Skeletal muscle satellite cell (primary cell): ENCODE results near the gene PKN2. TPM values are rescaled to one million over a fixed set of nuclear protein-coding genes. Genes with fewer than 3 reads are reported as not detected.
A peak's percentile ranks its signal among the peaks of the same experiment; 100 is the strongest.

Experiments used
- H3K27me3 ChIP-seq: 2 replicates; pipeline ENCODE4 v1.7.0; 2013; ENCODE audit warnings: low read length; ENCODE audit not compliant: control insufficient read depth, insufficient read depth
- H3K36me3 ChIP-seq: 2 replicates; pipeline ENCODE4 v1.7.0; 2013; ENCODE audit warnings: mild to moderate bottlenecking, control low read depth, low read length; ENCODE audit not compliant: insufficient read depth
- H3K4me1 ChIP-seq: 2 replicates; pipeline ENCODE4 v1.7.0; 2013; ENCODE audit warnings: low read length; ENCODE audit not compliant: control insufficient read depth, insufficient read depth
- H3K4me2 ChIP-seq: 2 replicates; pipeline ENCODE4 v1.7.0; 2013; ENCODE audit warnings: mild to moderate bottlenecking, low read length
- H3K4me3 ChIP-seq: 2 replicates; pipeline ENCODE4 v1.7.0; 2013; ENCODE audit warnings: low read length
- H3K9ac ChIP-seq: 2 replicates; pipeline ENCODE4 v1.7.0; 2013; ENCODE audit warnings: mild to moderate bottlenecking, low read depth, low read length, moderate library complexity
- H3K9me3 ChIP-seq: replicated peaks from 2 replicates; pipeline ENCODE4 v1.7.0; 2013; ENCODE audit warnings: mild to moderate bottlenecking, control low read depth, low read length
- total RNA-seq: library from RNA; depleted of rRNA; stranded (reverse); fragments of >200 nt; gene quantifications from 2 replicates; pipeline ENCODE4 v1.2.3, GENCODE V29; 2012; rRNA removed

The PKN2 gene
- total RNA-seq: 24.5 and 35.5 TPM in 2 replicates

GRCh38 chr1:88683541-88684481 is at the start of gene PKN2:
PKN2 (plus strand) TSS chr1:88684273; CDS start chr1:88684581, 308 bp downstream.
- no peaks in the 10 kb centered on the region for H3K9me3 ChIP-seq
- H3K4me2 ChIP-seq: peak within 1 kb of the TSS; percentile 82
- no peaks in the 10 kb centered on the region for H3K36me3 ChIP-seq
- peaks cover 14% of the 10 kb centered on the region for H3K4me1 ChIP-seq
- no peaks in the 10 kb centered on the region for H3K27me3 ChIP-seq
- peak within 1 kb of the TSS; percentile 90 for H3K9ac ChIP-seq
- peak within 1 kb of the TSS; percentile 91 for H3K4me3 ChIP-seq

GRCh38 chr1:88634538-88634937 is 49.5 kb upstream of the PKN2 start:
- Histone ChIP-seq H3K4me3 (no peak overlapping the region), H3K9ac (no peak overlapping the region), H3K27me3 (peaks cover 3% of the 10 kb centered on the region), H3K9me3 (peaks cover 13% of the 10 kb centered on the region), H3K36me3 (no peaks in the 10 kb centered on the region), H3K4me2 (no peak overlapping the region), H3K4me1 (no peaks in the 10 kb centered on the region)

- H3K4me3 ChIP-seq: no peak overlapping the region
- no peak overlapping the region for H3K9ac ChIP-seq
- no peaks in the 10 kb centered on the region for H3K27me3 ChIP-seq
- no peaks in the 10 kb centered on the region for H3K36me3 ChIP-seq
- no peaks in the 10 kb centered on the region for H3K4me1 ChIP-seq
- no peak overlapping the region for H3K4me2 ChIP-seq
- H3K9me3 ChIP-seq: peaks cover 4% of the 10 kb centered on the region
These were observed 44.0 kb upstream of the PKN2 start for GRCh38 chr1:88640060-88640459.

- Histone ChIP-seq H3K9me3 (no peaks in the 10 kb centered on the region), H3K4me2 (no peak overlapping the region), H3K36me3 (no peaks in the 10 kb centered on the region), H3K27me3 (no peaks in the 10 kb centered on the region), H3K9ac (no peak overlapping the region), H3K4me1 (no peaks in the 10 kb centered on the region), H3K4me3 (no peak overlapping the region)
These were observed 38.2 kb upstream of the PKN2 start for GRCh38 chr1:88645886-88646285.

GRCh38 chr1:88646476-88647248 is 37.4 kb upstream of the PKN2 start:
- Histone ChIP-seq H3K36me3 (no peaks in the 10 kb centered on the region), H3K9me3 (no peaks in the 10 kb centered on the region), H3K4me3 (no peak overlapping the region), H3K9ac (no peak overlapping the region), H3K4me1 (no peaks in the 10 kb centered on the region), H3K4me2 (no peak overlapping the region), H3K27me3 (no peaks in the 10 kb centered on the region)

GRCh38 chr1:88647249-88647645 is 36.8 kb upstream of the PKN2 start:
- H3K4me3 ChIP-seq: no peak overlapping the region
- H3K9me3 ChIP-seq: no peaks in the 10 kb centered on the region
- H3K4me2 ChIP-seq: no peak overlapping the region
- H3K36me3 ChIP-seq: no peaks in the 10 kb centered on the region
- no peak overlapping the region for H3K9ac ChIP-seq
- no peaks in the 10 kb centered on the region for H3K27me3 ChIP-seq
- H3K4me1 ChIP-seq: no peaks in the 10 kb centered on the region

- H3K9ac ChIP-seq: no peak overlapping the region
- no peak overlapping the region for H3K4me3 ChIP-seq
- no peaks in the 10 kb centered on the region for H3K4me1 ChIP-seq
- no peaks in the 10 kb centered on the region for H3K36me3 ChIP-seq
- no peaks in the 10 kb centered on the region for H3K9me3 ChIP-seq
- H3K4me2 ChIP-seq: no peak overlapping the region
- H3K27me3 ChIP-seq: no peaks in the 10 kb centered on the region
These were observed 36.2 kb upstream of the PKN2 start for GRCh38 chr1:88647749-88648415.

- no peaks in the 10 kb centered on the region for H3K4me1 ChIP-seq
- no peak overlapping the region for H3K4me3 ChIP-seq
- no peaks in the 10 kb centered on the region for H3K9me3 ChIP-seq
- H3K27me3 ChIP-seq: no peaks in the 10 kb centered on the region
- no peak overlapping the region for H3K4me2 ChIP-seq
- H3K9ac ChIP-seq: no peak overlapping the region
- no peaks in the 10 kb centered on the region for H3K36me3 ChIP-seq
These were observed 35.4 kb upstream of the PKN2 start for GRCh38 chr1:88648706-88649105.

GRCh38 chr1:88649932-88650331 is 34.1 kb upstream of the PKN2 start:
- H3K4me2 ChIP-seq: no peak overlapping the region
- H3K4me1 ChIP-seq: no peaks in the 10 kb centered on the region
- H3K9me3 ChIP-seq: no peaks in the 10 kb centered on the region
- no peak overlapping the region for H3K9ac ChIP-seq
- no peaks in the 10 kb centered on the region for H3K27me3 ChIP-seq
- no peaks in the 10 kb centered on the region for H3K36me3 ChIP-seq
- H3K4me3 ChIP-seq: no peak overlapping the region

- no peak overlapping the region for H3K9ac ChIP-seq
- H3K27me3 ChIP-seq: no peaks in the 10 kb centered on the region
- no peaks in the 10 kb centered on the region for H3K36me3 ChIP-seq
- no peak overlapping the region for H3K4me3 ChIP-seq
- H3K4me2 ChIP-seq: no peak overlapping the region
- no peaks in the 10 kb centered on the region for H3K4me1 ChIP-seq
- H3K9me3 ChIP-seq: no peaks in the 10 kb centered on the region
These were observed 33.2 kb upstream of the PKN2 start for GRCh38 chr1:88650676-88651418.

GRCh38 chr1:88655140-88655539 is 28.9 kb upstream of the PKN2 start:
- H3K36me3 ChIP-seq: no peaks in the 10 kb centered on the region
- H3K9ac ChIP-seq: no peak overlapping the region
- H3K4me2 ChIP-seq: no peak overlapping the region
- H3K27me3 ChIP-seq: no peaks in the 10 kb centered on the region
- no peaks in the 10 kb centered on the region for H3K4me1 ChIP-seq
- no peaks in the 10 kb centered on the region for H3K9me3 ChIP-seq
- no peak overlapping the region for H3K4me3 ChIP-seq
